HG03060 (cell line): Measurements from ENCODE around the gene MBP.

Experiments used
- ATAC-seq: cut with Tn5 transposase; IDR thresholded peaks from one replicate; pipeline ENCODE4 v1.9.1; 2021; ENCODE audit warnings: low read depth, moderate number of reproducible peaks; ENCODE audit not compliant: unreplicated experiment

MBP gene

DNA sequence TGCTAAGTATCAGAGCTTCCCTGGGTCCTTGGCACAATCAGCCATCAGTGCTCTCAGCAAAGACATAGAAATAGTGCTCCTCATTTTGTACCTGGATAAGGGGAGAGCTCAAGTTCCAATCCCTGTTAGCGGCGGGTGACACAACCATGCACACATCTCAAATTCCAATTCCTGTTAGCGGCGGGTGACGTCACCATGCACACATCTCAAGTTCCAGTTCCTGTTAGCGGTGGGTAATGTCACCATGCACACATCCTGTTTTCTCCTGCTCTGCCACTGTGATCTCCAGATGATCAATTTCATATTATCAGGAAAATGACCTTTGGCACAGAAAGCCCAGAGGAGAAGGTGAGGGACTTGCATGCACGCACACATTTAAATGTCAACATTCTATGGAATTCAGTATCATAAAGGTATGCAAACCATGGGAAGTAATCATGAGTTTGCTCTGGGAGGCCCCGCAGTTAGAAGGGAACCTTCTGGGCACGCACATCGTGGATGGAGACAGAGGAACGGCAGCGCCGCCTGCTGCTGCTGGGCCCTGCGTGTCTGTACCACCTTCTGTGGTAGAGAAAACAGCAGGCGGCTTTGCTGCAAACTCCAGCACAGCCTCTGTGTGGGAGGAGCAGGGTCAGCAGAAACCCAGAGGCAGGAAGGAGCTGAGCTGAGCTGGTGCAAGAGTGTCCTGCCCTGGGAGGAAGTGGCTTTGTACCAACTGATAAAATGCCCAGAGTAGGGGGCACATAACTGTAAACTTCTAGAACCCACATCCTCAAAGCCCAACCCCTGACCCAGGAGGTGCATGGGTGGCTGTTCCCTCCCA lies 77.8 kb downstream of the MBP start:
- peak; percentile 63 for ATAC-seq

GRCh38 chr18:77054288-77054605 lies 78.3 kb downstream of the MBP start:
- no peak for ATAC-seq

DNA sequence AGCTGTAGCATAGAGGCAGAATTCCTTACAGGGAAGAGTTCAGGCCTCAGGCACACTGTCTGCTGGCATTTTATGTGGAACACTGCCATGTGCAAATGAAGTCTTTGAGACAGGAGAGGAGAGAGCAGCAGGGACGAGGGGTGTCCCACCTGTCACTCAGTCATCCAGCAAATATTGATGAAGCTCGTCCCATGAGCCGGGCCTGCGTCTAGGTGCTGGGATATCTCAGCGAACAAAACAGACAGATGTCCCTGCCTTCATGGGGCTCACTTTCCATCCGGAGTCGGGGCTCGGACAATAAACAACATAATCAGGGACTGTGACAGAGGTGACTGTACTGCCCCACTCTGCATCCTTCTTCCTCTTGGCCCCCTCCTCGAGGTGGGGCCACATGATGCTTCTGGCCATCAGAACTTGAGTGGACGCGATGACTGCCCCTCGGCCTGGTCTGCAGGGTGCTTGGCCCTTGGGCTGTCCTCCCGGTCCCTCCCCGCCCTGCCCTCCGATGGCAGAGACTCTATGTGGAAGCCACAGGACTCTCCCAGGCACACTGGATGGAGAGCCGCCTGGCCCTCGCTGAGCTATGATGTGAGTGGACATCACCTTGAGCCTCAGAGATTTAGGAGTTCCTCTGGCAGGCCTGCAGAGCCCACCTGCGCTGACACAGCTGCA lies 78.8 kb downstream of the MBP start:
- ATAC-seq: no peak

- ATAC-seq: no peak
Observed at GRCh38 chr18:77052983-77053309, 79.6 kb downstream of the MBP start.

DNA sequence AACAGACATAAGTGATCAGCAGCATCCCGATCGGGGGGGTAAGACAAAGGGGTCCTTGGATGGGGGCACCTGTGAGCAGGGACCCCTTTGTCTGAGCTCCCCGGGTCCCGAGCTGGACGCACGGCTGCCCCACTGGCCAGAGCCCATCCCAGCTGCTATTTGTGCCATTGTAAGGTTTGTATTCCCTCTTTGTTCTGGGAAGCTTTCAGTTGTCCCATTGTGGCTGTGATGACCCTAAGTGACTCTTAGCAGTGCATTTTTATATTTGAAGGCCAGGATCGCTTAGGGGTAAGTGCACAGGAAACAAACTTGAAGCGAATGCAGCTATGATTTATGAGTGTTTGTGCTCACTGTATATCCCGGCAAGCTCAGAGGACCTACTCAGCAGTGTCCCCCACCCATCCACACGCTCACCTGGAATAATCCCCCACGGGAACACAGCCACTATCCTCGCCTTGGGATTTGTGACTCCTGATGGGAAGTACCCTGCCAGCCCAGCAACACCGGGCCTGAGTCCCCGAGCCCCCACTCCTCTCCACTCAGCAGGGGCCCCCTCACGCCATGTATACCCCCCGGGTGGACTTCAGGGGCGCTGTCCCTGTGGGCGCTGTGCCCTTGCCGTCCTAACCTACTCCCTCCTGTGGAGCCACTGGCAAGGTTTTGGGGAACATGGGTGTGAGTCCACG lies 80.1 kb downstream of the MBP start:
- no peak for ATAC-seq

DNA sequence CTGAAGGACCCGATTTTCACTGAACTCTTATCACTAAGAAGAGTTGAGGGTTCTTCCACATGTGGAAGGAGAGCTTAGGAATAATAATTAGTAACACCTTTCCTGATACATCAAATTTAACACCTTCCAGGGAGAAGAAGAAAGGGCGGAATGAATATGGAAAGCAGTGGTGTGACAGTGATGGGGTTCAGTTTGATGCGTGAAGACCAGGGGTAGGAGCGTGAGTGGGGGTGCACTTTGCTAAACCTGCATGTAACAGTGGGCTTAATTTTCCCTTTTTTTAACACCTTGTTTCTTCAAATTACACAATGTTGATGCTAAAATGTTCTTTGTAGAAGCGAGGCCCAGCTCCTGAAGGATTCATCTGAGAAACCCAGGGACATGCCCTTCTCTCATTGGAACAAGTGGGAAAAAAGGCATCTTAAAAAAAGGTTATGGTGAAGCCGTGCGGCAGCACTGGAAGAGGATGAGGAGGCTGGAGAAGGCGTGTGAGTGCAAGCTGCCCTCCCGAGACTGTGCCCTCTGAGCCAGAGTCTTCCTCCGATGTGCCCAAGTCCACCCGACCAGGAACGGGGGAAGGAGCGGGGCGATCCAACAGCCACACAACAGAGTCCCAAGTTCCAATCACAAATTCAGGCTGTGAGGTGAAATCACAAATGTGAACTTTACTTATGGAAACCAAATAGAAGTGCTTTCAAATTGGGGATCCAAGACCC lies 80.8 kb downstream of the MBP start:
- no peak for ATAC-seq

- no peak for ATAC-seq
Observed at GRCh38 chr18:77049938-77050337, 82.6 kb downstream of the MBP start.

- no peak for ATAC-seq
Observed at GRCh38 chr18:77047803-77048419, 84.7 kb downstream of the MBP start.

DNA sequence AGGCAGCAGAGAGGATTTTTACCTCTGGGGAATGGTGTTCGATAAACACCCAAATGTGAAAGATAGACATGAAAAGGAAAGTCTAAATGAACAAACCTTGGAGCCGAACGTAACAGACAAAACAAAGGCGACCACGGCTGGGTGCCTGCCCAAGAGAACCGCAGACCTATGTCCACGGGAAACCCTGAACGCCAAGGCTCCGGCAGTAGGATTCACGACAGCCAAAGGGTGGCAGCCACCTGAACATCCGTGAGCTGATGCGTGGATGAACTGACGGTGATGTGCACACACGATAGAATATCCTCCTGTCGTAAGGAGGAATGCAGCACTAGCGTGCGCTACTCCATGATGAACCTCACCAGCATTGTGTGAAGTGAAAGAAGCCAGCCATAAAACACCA lies 85.6 kb downstream of the MBP start:
- no peak for ATAC-seq

DNA sequence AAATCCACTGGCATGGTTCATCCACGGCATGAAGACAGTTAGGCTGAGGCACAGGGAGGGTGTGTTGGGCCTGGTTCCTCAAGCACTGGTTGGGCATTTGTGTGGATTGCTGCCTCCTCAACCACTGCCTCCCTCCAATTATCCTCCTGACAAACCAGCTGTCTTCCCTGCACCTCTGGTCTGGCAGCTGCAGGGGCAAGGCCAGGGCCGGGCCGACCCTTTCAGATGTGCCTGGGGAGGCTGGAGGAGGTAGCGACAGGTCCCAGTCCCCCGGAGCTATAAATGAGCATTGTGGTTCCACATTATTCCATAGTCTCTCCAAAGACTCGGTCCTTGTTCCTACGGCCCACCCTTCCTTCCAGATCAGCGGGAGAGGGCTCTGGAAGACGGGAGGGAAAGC lies 86.2 kb downstream of the MBP start:
- no peak for ATAC-seq

- ATAC-seq: no peak
Observed at GRCh38 chr18:77045677-77046076, 86.9 kb downstream of the MBP start.

DNA sequence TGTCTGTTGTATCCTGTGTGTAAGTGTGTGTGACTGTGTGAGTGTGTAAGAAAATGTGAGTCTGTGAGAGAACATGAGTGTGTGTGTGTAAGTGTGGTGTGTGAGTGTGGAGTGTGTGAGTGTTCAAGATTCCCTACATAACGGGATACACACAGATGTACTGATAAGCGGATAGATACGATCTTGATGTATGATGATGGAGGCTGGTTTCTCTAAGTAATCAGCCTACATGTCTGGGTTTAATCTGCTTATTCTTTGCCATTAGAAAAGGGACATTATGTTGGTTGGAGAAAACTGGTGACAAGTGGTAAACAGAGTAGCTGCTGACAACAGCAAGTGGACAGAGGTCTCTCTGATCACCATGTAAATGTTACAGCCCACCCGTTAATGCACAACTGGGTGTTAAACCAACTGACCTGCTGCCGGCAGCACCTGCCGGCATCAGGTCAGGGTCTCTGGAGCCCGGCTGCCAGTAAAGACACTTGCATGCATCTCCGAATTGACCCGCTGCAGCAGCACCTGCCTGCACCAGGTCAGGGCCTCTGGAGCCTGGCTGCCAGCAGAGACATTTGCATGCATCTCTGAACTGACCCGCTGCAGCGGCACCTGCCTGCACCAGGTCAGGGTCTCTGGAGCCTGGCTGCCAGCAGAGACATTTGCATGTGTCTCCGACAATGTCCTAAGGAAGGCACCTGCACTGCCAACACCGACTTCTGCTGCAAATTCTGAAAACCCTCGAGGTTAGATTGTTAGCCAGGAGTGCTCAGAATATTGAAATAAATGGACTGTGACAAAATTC lies 87.5 kb downstream of the MBP start:
- ATAC-seq: no peak

GRCh38 chr18:77043541-77044280 lies 88.9 kb downstream of the MBP start:
- no peak for ATAC-seq

- no peak for ATAC-seq
Observed at GRCh38 chr18:77042583-77042982, 90.0 kb downstream of the MBP start.

GRCh38 chr18:77039196-77040130 lies 93.1 kb downstream of the MBP start:
- no peak for ATAC-seq

- ATAC-seq: no peak
Observed at GRCh38 chr18:77038182-77038858, 94.3 kb downstream of the MBP start.

GRCh38 chr18:77037567-77037966 lies 95.0 kb downstream of the MBP start:
- no peak for ATAC-seq
